OCI-LY7 (cell line): ENCODE measurements around the gene RFPL1.

Source experiments
- CTCF ChIP-seq: fragments of 200-600 bp; sonication (generic); conservative IDR thresholded peaks from 2 replicates; pipeline ENCODE4 v1.5.1; 2014; ENCODE audit warnings: mild to moderate bottlenecking, antibody characterized with exemption, low read length, moderate library complexity, mixed read lengths
- EZH2phosphoT487 ChIP-seq: fragments of 200-600 bp; sonication (generic); IDR thresholded peaks from 2 replicates; pipeline ENCODE4 v1.6.1; 2018; ENCODE audit warnings: low read depth, borderline replicate concordance, mild to moderate bottlenecking, mixed run types, antibody characterized with exemption, low read length, moderate library complexity, mixed read lengths

- TF ChIP-seq CTCF (peak; percentile 95), EZH2phosphoT487 (no peak)
Measured at GRCh38 chr22:29394931-29395581, 43.3 kb upstream of the RFPL1 start.
